Thoracic aorta (tissue), 2 donors: Measurements from ENCODE around the gene TSLP. TPM values are rescaled to one million over a fixed set of nuclear protein-coding genes. Genes with fewer than 3 reads are reported as not detected.

Source experiments
- ATAC-seq: fragments of 150-250 bp; one replicate; pipeline ENCODE4 v1.8.0; 2017; ENCODE audit warnings: low read depth; ENCODE audit not compliant: insufficient number of reproducible peaks, low FRiP score
- DNase-seq: peaks from one replicate; pipeline ENCODE4 v3.0.0-alpha.2; 2020; ENCODE audit warnings: low spot score
- H3K27ac ChIP-seq, 2 donors: fragments of 200-600 bp; sonication (generic); 1 replicate in 1 of 2; 2 replicates in 1 of 2; pipeline ENCODE4 v1.5.1; 2016; ENCODE audit warnings: mild to moderate bottlenecking in 2 of 2, moderate library complexity in 2 of 2
- H3K27me3 ChIP-seq: fragments of 200-600 bp; sonication (generic); replicated peaks from 2 replicates; pipeline ENCODE4 v1.6.0; 2016; ENCODE audit warnings: mild to moderate bottlenecking; ENCODE audit not compliant: insufficient read depth
- H3K36me3 ChIP-seq: fragments of 200-600 bp; sonication (generic); one replicate; pipeline ENCODE4 v1.5.1; 2016
- H3K4me1 ChIP-seq, 2 donors: fragments of 200-600 bp; sonication (generic); 1 replicate in 1 of 2; 2 replicates in 1 of 2; pipeline versions ENCODE4 v1.5.1 to v1.6.0; 2016; ENCODE audit warnings: low read depth in 2 of 2, mild to moderate bottlenecking in 1 of 2; ENCODE audit not compliant: control insufficient read depth in 1 of 2
- H3K4me3 ChIP-seq: fragments of 200-600 bp; sonication (generic); 2 replicates; pipeline ENCODE4 v1.5.1; 2016; ENCODE audit warnings: mild to moderate bottlenecking
- H3K9me3 ChIP-seq: fragments of 200-600 bp; sonication (generic); 2 replicates; pipeline ENCODE4 v1.5.1; 2016
- CTCF ChIP-seq: fragments of 200-600 bp; sonication (generic); IDR thresholded peaks from one replicate; pipeline ENCODE4 v1.5.1; 2019; ENCODE audit warnings: antibody characterized with exemption
- total RNA-seq, 2 donors: library from RNA; depleted of rRNA; stranded (reverse); fragments of >200 nt; gene quantifications; one replicate each; pipeline versions ENCODE4 v1.1.0 to v1.2.3, GENCODE V29; 2016

Gene TSLP
- total RNA-seq, 2 donors from 2014 or later: 0.28 TPM; not detected in 1

- Histone ChIP-seq H3K4me1 (no peaks in the 10 kb centered on the region), H3K27ac (no peak overlapping the region), H3K4me3 (no peak overlapping the region), H3K36me3 (peaks cover 13% of the 10 kb centered on the region), H3K27me3 (no peaks in the 10 kb centered on the region), H3K9me3 (no peaks in the 10 kb centered on the region)
- DNase-seq (no peak), ATAC-seq (no peak)
- TF ChIP-seq CTCF: no peak
These were observed 42.2 kb downstream of the TSLP start for GRCh38 chr5:111113678-111114077.

- H3K27me3 ChIP-seq: no peaks in the 10 kb centered on the region
- no peaks in the 10 kb centered on the region for H3K4me1 ChIP-seq
- H3K36me3 ChIP-seq: peaks cover 11% of the 10 kb centered on the region
- no peaks in the 10 kb centered on the region for H3K9me3 ChIP-seq
- DNase-seq: no peak
- TF ChIP-seq CTCF: no peak
- H3K4me3 ChIP-seq: no peak overlapping the region
- no peak overlapping the region for H3K27ac ChIP-seq
- ATAC-seq: no peak
These were observed 43.7 kb downstream of the TSLP start for GRCh38 chr5:111115229-111115628.

GRCh38 chr5:111116550-111116949 is 45.0 kb downstream of the TSLP start:
- TF ChIP-seq CTCF: no peak
- H3K36me3 ChIP-seq: peaks cover 17% of the 10 kb centered on the region
- no peak for ATAC-seq

DNA sequence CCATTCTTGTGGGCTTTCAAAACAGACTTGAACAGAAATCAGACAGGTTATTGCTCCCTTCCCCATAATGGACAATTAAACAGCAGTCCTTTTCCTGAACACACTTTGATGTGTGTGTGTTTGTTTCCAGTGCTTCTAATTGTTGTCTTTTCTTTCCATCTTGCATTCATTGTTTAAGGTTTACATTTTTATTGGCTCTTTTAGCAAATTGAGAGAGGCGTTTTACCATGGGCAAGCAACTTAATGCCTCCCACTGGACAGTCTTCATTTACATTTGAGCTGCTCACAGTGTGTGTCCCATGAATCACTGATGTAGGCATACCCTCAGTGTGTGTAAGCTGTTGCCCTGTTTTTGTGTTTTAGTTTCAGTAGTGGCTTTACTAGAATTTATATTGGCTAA is 45.6 kb downstream of the TSLP start:
- Histone ChIP-seq H3K27ac (no peak overlapping the region), H3K36me3 (peaks cover 22% of the 10 kb centered on the region), H3K9me3 (no peaks in the 10 kb centered on the region), H3K27me3 (no peaks in the 10 kb centered on the region), H3K4me3 (no peak overlapping the region), H3K4me1 (no peaks in the 10 kb centered on the region)
- DNase-seq: no peak
- no peak for TF ChIP-seq CTCF
- ATAC-seq: no peak

More at GRCh38 chr5:111116550-111116949, 45.0 kb downstream of the TSLP start:
- DNase-seq: no peak
- no peaks in the 10 kb centered on the region for H3K4me1 ChIP-seq
- no peaks in the 10 kb centered on the region for H3K9me3 ChIP-seq
- no peaks in the 10 kb centered on the region for H3K27me3 ChIP-seq
- H3K4me3 ChIP-seq: no peak overlapping the region
- H3K27ac ChIP-seq: no peak overlapping the region

- no peak for ATAC-seq
- Histone ChIP-seq H3K9me3 (no peaks in the 10 kb centered on the region), H3K4me3 (no peak overlapping the region), H3K4me1 (no peaks in the 10 kb centered on the region), H3K27ac (no peak overlapping the region), H3K36me3 (peaks cover 28% of the 10 kb centered on the region), H3K27me3 (no peaks in the 10 kb centered on the region)
- no peak for TF ChIP-seq CTCF
- no peak for DNase-seq
These were observed 47.7 kb downstream of the TSLP start for GRCh38 chr5:111119221-111119620.
